ENCODE data around the gene PRUNE1.
A peak's percentile ranks its signal among the peaks of the same experiment; 100 is the strongest.

PRUNE1 gene

DNA sequence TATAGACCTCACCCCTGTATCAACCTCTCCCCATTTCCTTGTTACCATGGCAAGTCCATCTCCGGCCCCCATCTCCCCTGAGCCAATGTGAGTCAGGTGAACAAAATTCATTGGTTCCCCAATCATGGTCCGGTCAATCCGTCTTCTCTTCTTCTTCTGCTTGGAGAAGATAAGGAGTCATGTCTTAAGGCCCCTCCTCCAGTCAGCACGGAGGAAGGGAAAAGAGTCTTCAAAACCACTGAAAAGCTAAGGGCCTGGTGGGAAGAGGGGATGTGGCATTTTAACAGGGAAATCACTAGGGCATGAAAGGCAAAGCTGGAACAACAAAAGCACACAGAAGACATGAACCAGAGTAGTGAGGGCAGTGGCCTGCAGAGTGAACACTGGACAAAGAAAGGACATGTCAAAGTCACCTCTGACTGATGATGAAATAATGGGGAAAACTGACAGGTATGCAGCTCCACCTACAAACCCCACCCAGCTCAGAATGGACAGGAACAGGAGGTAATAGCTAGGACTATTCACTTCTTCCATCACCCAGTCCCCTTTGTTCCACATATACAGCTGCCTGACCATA is 46.8 kb downstream of the PRUNE1 start:
- DNase-seq = no peak

DNA sequence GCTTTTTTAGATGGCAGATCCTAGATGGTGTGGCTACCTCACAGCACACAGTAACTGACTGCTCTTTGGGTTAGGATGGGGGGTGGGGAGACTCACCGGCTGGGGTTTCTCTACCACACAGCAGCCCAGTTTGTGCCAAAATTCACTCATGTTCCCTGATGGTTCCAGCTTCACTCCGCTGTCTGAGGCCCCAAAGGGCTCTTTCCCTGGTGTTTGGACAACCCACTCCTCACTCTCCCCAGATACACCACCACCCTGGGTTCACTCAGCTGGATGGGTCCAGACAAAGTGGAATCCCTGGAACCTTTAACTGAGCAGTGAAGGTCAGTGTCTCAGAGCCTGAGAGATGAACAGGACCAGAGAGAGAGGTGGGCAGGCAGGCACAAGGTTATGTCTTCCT is 47.3 kb downstream of the PRUNE1 start:
- DNase-seq = no peak

DNA sequence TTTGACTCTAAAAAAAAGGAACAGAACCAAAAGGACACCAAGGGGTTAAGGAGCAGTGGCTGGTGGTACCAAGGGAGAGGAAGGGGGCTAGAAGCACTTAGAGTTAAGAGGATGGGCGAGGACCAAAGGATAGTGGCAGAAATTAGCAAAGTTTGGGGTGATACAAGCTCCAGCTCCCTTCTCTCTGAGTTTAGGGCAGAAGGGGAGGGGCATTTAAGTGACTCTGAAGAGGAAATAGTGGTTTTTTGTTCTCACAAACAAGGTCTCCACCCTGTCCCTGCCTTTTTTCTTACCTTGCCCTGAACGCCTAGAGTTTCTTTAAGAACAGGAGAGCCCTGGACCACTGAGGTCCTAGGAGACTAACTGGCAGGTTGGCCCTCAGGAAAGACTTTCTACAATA is 47.9 kb downstream of the PRUNE1 start:
- DNase-seq = no peak

DNA sequence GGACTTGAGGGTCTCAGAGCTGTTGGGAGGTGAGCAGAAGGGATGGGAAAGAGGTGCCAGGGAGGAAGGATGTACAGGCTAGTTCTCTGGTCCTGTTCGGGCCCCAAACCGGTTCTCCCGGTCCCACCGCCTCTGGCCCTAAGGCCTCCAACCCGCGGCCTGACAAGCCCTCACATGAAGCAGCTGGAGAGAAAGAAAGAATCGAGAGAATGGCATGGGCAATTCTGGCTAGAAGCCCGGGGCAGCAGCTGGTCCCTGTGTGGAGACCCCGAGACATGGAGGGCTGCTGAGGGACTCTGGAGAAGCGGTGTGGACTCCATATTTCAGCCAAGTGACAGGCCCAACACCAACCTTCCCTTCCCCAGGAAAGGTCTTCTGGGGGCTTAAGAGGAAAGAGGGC is 50.4 kb downstream of the PRUNE1 start:
- peak; percentile 13 for DNase-seq

DNA sequence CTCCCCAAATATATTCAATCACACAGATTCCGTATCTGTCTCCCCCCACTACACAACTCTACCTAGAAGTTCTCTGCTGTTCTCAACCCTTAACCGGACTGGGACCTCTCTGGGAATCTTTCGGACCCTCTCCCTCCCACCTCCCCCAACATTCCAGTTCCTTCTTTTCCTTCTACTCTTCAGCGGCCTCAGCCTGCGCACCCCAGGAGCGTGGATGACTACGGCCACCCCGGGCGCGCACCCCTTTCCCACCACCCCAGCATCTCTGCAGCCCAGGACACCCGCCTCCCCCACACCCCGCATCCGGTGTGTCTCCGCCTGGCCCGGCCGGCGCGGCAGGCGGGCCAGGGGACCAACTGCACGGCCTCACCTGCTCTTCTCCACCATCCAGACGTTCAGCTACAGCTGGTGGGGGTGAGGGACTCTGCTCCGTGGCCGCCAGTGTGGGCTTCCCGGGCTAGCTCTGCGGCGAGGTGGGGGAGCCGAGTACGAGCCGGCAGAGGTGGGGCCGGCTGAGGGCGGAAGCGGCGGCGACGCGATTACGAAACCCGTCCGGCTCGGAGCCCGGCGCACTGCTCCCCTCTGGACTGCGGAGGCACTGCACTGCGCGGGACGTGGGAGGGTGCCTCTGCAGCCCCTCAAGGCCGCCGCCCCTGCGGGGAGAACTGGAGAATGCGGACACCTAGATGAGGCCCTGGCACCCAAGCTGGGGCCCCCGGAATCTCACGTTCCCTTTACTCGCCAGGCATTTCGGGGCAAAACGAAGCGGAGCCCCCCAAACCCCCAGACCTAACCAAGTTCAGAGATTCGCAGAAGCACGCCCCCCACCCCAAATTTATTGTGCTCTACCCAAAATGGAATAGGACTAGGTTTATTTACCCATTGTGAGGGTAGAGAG is 51.1 kb downstream of the PRUNE1 start, which contains the start of gene CDC42SE1:
CDC42SE1 (minus strand) TSS at position 514 of the 898 bp plus-strand sequence. CDS start 3,892 bp downstream, outside the sequence.
- peak; percentile 78 for DNase-seq

DNA sequence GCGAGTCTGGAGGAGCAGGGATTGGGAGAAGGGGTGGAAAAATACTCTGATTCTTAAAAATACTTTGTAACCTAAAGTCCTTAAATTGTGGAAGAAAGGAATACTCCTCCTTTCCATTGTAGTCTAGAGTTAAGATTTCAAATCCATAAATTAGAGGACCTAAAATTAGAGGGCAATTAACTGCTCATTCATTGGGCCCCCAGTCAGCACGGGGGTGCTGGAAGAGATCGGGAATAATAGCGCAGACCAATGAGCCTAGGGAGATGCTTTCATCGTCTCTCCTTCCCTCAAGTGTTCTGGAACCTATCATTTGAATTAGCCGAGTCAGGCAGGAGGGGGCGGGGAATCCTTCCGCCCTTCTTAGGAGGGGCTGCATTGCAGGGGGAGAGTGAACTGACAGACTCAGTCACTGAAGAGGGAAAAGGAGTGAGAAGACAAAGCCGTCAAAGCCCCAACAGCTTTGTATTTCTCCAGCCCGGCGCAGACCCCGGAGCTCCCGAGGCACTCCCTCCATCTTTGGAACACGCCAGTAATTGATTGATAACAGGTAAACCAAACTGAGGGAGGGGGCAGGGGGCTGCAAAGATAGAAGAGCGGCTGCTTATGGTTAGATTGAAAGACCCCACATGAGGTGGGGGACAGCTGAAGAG is 51.9 kb downstream of the PRUNE1 start, which contains the start of gene MLLT11:
MLLT11 (plus strand) TSS at position 391 of the 650 bp plus-strand sequence. CDS start 6,828 bp downstream, outside the sequence.
- peak; percentile 82 for DNase-seq

DNA sequence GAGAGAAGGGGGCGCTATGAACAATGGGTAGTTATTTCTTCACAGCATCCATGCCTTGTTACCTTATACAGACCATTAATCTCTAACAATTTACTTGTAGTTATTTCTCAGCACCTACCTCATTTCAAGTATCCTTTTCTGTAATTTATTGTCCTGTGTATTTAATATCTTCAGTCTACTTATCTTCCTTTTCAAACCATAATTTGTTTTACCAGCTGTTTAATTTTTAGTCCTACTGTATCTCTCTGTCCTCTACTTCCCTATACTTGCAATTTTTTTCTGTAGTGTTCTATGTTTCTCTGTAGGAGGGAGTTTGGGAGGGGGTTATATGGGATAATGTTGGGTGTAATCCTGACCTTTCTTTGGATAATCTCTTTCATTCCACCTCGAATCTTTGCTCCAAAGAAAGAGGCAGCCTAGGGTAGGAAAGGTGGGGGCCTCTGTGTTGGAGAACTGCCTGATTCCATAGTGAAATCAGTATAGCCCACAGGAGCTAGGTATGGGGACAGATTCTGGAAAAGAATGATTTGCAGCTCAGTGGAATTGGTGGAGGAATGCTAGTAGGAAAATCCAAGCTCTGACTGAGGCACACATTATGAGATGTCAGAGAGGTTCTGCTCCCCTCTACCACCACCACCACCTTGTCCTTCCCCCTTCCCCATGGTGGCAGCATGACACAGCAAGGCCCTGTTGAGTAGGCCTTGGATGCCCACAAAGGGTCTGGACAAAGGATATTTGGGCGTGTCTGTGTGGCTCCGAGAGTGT is 52.6 kb downstream of the PRUNE1 start:
- DNase-seq = peak; percentile 20

DNA sequence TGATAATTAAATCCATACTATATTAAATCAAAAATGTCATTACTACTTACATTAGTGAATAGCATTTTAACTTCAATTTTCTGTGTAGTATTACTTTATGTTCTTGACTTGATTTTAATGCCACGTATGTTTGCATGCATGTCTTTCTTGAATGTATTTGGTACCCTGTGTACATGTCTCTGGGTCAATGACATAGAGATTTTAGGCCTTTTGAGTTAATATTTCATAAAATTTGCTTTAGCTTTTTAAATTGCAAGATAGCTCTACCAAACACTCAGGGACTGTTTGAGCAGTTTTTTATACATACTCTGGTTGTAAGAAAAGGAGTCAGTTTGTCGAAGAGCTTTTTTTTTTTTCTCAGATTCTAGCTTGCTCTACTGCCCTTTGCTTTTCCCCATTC is 53.5 kb downstream of the PRUNE1 start:
- DNase-seq = no peak

DNA sequence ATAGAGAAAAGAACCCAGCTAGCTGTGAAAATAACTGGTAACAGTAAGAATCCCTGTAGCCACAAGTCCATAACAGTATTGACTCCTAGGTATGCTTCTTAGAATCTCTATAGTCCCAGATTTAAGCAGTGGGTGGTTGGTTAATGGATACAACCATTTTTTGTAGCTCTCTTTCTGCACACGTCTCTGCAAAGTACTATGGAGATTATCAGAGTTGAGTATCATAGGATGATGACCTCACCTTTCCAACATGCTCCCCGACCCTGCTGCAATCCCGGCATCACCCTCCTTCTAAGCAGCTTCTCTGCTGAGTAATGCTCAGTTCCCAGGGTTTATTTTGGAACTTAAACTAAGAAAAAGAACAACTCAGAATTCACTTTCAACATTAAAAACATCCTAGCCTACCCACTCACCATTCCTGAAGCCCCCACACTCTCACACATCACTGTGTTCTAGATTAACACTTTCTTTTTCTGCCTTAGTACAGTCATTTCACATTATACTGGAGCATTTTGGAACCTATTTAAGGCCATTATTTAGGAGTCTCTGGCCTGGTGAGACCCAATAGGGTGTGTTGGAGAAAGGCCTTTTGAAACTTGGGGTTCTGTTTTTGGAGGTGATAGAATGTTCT is 54.6 kb downstream of the PRUNE1 start:
- DNase-seq = peak; percentile 79

DNA sequence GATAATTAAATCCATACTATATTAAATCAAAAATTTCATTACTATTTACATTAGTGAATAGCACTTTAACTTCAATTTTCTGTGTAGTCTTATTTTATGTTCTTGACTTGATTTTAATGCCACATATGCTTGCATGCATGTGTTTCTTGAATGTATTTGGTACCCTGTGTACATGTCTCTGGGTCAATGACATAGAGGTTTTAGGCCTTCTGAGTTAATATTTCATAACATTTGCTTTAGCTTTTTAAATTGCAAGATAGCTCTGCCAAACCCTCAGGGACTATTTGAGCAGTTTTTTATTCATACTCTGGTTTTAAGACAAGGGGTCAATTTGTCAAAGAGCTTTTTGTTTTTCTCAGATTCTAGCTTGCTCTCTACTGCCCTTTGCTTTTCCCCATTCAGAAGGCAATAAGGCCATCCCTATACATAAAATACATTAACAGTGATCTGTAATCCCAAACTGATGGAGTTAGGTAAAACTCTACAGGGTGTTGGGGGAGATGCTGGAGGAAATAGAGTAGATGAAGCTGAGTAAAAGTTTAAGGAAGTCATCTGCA is 56.9 kb downstream of the PRUNE1 start:
- no peak for DNase-seq

DNA sequence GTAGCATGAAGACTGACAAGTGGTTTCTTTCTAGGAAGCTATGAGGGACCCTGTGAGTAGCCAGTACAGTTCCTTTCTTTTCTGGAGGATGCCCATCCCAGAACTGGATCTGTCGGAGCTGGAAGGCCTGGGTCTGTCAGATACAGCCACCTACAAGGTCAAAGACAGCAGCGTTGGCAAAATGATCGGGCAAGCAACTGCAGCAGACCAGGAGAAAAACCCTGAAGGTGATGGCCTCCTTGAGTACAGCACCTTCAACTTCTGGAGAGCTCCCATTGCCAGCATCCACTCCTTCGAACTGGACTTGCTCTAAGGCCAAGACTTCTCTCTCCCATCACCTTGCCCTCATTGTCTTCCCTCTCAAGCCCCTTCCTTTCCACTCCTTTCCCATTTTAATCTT is 58.9 kb downstream of the PRUNE1 start:
- DNase-seq = no peak

DNA sequence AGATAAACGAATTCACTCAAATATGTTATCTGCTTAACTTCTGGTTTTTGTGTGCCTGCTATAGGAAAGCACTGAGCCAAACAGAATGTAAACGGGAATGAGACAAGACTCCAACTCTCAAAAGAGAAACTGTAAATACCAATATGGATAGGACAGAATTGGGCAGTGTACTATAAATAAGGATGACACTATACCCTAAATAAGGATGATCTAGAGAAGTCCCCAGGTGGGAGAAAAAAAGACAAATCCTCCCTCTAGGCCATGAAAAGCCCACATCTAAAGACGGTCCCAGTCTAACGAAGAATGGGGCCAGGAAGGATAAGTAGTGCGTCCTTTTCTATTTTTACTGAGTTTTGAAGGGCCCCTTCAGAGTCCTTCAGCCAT is 60.8 kb downstream of the PRUNE1 start:
- no peak for DNase-seq

DNA sequence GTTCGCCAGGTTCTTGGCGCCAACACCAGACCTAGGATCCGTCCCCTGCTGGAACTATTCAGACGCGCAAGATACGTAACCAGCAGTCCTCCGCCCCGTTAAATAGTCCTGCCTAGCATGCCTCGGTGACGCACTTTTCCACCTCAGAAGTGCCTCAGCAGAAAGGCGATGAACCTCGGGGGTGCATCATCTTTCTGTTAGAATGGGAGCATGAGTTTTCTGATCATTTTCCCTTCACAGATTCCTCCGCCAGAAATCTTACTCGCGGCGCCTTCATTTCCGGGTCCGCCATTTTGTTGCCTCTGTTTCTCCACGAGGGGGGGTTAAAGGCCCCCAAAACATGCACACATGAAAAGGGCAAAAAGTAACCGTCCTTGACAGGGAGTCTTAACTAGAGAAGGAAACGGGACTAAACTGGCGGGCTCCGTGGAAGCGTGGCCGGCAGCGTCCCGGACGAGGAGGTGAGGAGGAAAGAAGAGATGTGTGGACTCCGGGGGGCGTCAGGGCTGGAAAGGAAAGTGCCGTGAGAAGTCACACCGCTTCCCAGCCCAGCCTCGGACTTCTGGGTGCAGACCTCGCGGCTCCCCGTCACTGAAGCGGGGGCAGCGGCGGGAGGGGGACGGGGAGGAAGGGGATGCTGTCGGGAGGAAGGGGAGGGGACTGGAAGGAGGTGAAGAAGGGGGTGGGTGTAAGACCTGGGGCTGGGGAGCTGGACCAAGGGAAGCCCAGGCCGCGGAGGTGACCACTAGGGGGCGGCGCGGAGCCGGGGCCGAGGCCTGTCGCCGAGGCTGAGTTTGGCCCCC is 62.4 kb downstream of the PRUNE1 start, which contains the start of gene GABPB2:
GABPB2 (plus strand) TSS at position 288 of the 803 bp plus-strand sequence. CDS start 17,429 bp downstream, outside the sequence.
- peak; percentile 96 for DNase-seq

DNA sequence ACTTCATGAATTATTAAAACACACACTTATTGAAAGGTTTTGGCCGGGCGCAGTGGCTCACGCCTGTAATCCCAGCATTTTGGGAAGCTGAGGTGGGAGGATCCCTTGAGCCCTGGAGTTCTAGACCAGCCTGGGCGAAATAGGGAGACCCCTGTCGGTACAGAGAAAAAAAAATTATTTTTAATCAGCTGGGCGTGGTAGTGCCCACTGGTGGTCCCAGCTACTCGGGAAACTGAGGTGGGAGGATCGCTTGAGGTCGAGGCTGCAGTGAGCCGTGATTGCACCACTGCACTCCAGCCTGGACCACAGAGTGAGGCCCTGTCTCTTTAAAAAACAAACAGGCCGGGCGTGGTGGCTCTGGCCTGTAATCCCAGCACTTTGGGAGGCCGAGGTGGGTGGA is 64.0 kb downstream of the PRUNE1 start:
- no peak for DNase-seq

All from fibroblast of upper back skin (primary cell).